Caco-2 (cell line): ENCODE measurements around the gene TAS1R2. TPM values are rescaled to one million over a fixed set of nuclear protein-coding genes. Genes with fewer than 3 reads are reported as not detected.

ENCODE experiments used
- BruUV-seq: library from RNA; stranded (reverse); fragments of 400-500 nt; replicated peaks from 2 replicates; lab custom pipeline; 2021; lab: Mats Ljungman, UMichigan
- CTCF ChIA-PET: fragments of 300-600 bp; sonication (Branson Sonifier 250); formaldehyde crosslinking; loops from one replicate; lab custom pipeline; 2022; ENCODE audit warnings: antibody characterized with exemption; lab: Charles Lee
- POLR2A ChIA-PET: fragments of 300-600 bp; sonication (Branson Sonifier 250); formaldehyde crosslinking; loops from one replicate; lab custom pipeline; 2022; ENCODE audit warnings: antibody characterized with exemption; lab: Charles Lee
- DNase-seq, 2 experiments: peaks; one replicate each; pipeline versions ENCODE4 v3.0.0 to v3.0.0-alpha.2; 2020 to 2022
- H3K27me3 ChIP-seq: replicated peaks from 2 replicates; pipeline ENCODE4 v1.6.0; 2011; ENCODE audit warnings: low read length; ENCODE audit not compliant: control insufficient read depth, insufficient read depth
- H3K36me3 ChIP-seq: 2 replicates; pipeline ENCODE4 v1.5.1; 2011; ENCODE audit warnings: low read length; ENCODE audit not compliant: control insufficient read depth, insufficient read depth
- H3K4me1 ChIP-seq: fragments of 250-450 bp; sonication (Bioruptor Pico); 2 replicates; pipeline ENCODE4 v1.5.1; 2020; ENCODE audit warnings: mild to moderate bottlenecking
- H3K4me3 ChIP-seq: 2 replicates; pipeline ENCODE4 v1.5.1; 2011; ENCODE audit warnings: low read depth, mild to moderate bottlenecking, control low read depth, low read length
- H3K9me3 ChIP-seq: fragments of 250-450 bp; sonication (Bioruptor Pico); 2 replicates; pipeline ENCODE4 v1.5.1; 2020; ENCODE audit warnings: mild to moderate bottlenecking, moderate library complexity
- H3K27ac Mint-ChIP-seq: one replicate; pipeline ENCODE4 v1.8.0; 2022; ENCODE audit warnings: mixed read lengths; ENCODE audit not compliant: unreplicated experiment
- H3K27me3 Mint-ChIP-seq: one replicate; pipeline ENCODE4 v1.8.0; 2022; ENCODE audit warnings: mixed read lengths; ENCODE audit not compliant: insufficient read depth, unreplicated experiment
- H3K36me3 Mint-ChIP-seq: one replicate; pipeline ENCODE4 v1.8.0; 2022; ENCODE audit warnings: mild to moderate bottlenecking, mixed read lengths; ENCODE audit not compliant: insufficient read depth, unreplicated experiment
- H3K4me1 Mint-ChIP-seq: one replicate; pipeline ENCODE4 v1.8.0; 2022; ENCODE audit warnings: low read depth, mixed read lengths; ENCODE audit not compliant: unreplicated experiment
- H3K4me3 Mint-ChIP-seq: one replicate; pipeline ENCODE4 v1.8.0; 2022; ENCODE audit warnings: mild to moderate bottlenecking, moderate library complexity, mixed read lengths; ENCODE audit not compliant: unreplicated experiment
- H3K9me3 Mint-ChIP-seq: one replicate; pipeline ENCODE4 v1.8.0; 2022; ENCODE audit warnings: mixed read lengths; ENCODE audit not compliant: unreplicated experiment
- CTCF ChIP-seq, 2 experiments: fragments of 200-600 bp in 1 of 2; IDR thresholded peaks; 1 replicate in 1 of 2; 2 replicates in 1 of 2; pipeline versions ENCODE4 v1.5.1 to v1.8.0; 2011 to 2022; ENCODE audit warnings: antibody characterized with exemption in 1 of 2, control low read depth in 1 of 2, inconsistent platforms in 1 of 2, low read depth in 1 of 2, low read length in 1 of 2, mild to moderate bottlenecking in 1 of 2, moderate library complexity in 1 of 2; ENCODE audit not compliant: insufficient read depth in 1 of 2, severe bottlenecking in 1 of 2, unreplicated experiment in 1 of 2
- intact Hi-C: fragments of 100-400 bp; cut with micrococcal nuclease; formaldehyde crosslinking; loops from one replicate; pipeline ENCODE4 v1.10.0; 2022; ENCODE audit not compliant: unreplicated experiment
- total RNA-seq: library from RNA; stranded (reverse); gene quantifications from 2 replicates; pipeline ENCODE4 v1.2.3, GENCODE V29; 2022

Gene TAS1R2
- total RNA-seq, 1 experiment from 2014 or later: not detected

- Mint-ChIP-seq H3K36me3 (no peaks in the 10 kb centered on the region), H3K9me3 (no peaks in the 10 kb centered on the region), H3K27me3 (peaks cover 4% of the 10 kb centered on the region), H3K27ac (no peak overlapping the region), H3K4me3 (no peak overlapping the region), H3K4me1 (no peaks in the 10 kb centered on the region)
- no peaks in the 10 kb centered on the region for H3K9me3 ChIP-seq
- intact Hi-C loops: no loop called here
- H3K36me3 ChIP-seq: no peaks in the 10 kb centered on the region
- no peak for DNase-seq
- H3K4me1 ChIP-seq: no peaks in the 10 kb centered on the region
- ChIA-PET CTCF (interaction anchor here (0.6 to 0.8 kb wide), 2 partner anchors 14 to 35 kb away, joined by 3 read pairs; no protein-coding TSS in a partner anchor), POLR2A (no interaction called here)
- H3K4me3 ChIP-seq: no peak overlapping the region
- no peak for TF ChIP-seq CTCF (IDR thresholded peaks at IDR 0.05; ENCODE audit: insufficient read depth in 1 of 2, low read depth in 1 of 2, low read length in 1 of 2, severe bottlenecking in 1 of 2, unreplicated experiment in 1 of 2)
- BruUV-seq: no TSS peak
- no peaks in the 10 kb centered on the region for H3K27me3 ChIP-seq
Measured at GRCh38 chr1:18861590-18861989, 2.1 kb upstream of the TAS1R2 start.

- Histone ChIP-seq H3K27me3 (no peaks in the 10 kb centered on the region), H3K4me1 (no peaks in the 10 kb centered on the region), H3K4me3 (no peak overlapping the region), H3K9me3 (no peaks in the 10 kb centered on the region), H3K36me3 (no peaks in the 10 kb centered on the region)
- TF ChIP-seq CTCF (IDR thresholded peaks at IDR 0.05; ENCODE audit: insufficient read depth in 1 of 2, low read depth in 1 of 2, low read length in 1 of 2, severe bottlenecking in 1 of 2, unreplicated experiment in 1 of 2): no peak
- POLR2A ChIA-PET: no interaction called here
- Mint-ChIP-seq H3K27me3 (peaks cover 6% of the 10 kb centered on the region), H3K36me3 (no peaks in the 10 kb centered on the region), H3K4me3 (no peak overlapping the region), H3K27ac (no peak overlapping the region), H3K9me3 (no peaks in the 10 kb centered on the region), H3K4me1 (no peaks in the 10 kb centered on the region)
- CTCF ChIA-PET: interaction anchor here (0.6 kb wide), 1 partner anchor 36 kb away, joined by 3 read pairs; no protein-coding TSS in a partner anchor
- DNase-seq: no peak
- BruUV-seq: no TSS peak
- intact Hi-C loops: no loop called here
Measured at GRCh38 chr1:18861082-18861481, 1.6 kb upstream of the TAS1R2 start.

- BruUV-seq: no TSS peak
- intact Hi-C loops: no loop called here
- Mint-ChIP-seq H3K9me3 (no peaks in the 10 kb centered on the region), H3K4me1 (no peaks in the 10 kb centered on the region), H3K27me3 (peaks cover 16% of the 10 kb centered on the region), H3K36me3 (no peaks in the 10 kb centered on the region), H3K4me3 (no peak overlapping the region), H3K27ac (no peak overlapping the region)
- POLR2A ChIA-PET: no interaction called here
- Histone ChIP-seq H3K9me3 (no peaks in the 10 kb centered on the region), H3K4me3 (no peak overlapping the region), H3K27me3 (no peaks in the 10 kb centered on the region; the same call in 1 of the 2 replicates), H3K36me3 (no peaks in the 10 kb centered on the region), H3K4me1 (no peaks in the 10 kb centered on the region)
- CTCF ChIA-PET: no interaction called here
- no peak for TF ChIP-seq CTCF (IDR thresholded peaks at IDR 0.05; ENCODE audit: insufficient read depth in 1 of 2, low read depth in 1 of 2, low read length in 1 of 2, severe bottlenecking in 1 of 2, unreplicated experiment in 1 of 2)
- DNase-seq: no peak
Measured at GRCh38 chr1:18858070-18858688, 1.3 kb downstream of the TAS1R2 start.
